ENCODE measurements around the gene STPG3. TPM values are rescaled to one million over a fixed set of nuclear protein-coding genes. Genes with fewer than 3 reads are reported as not detected.

The STPG3 gene
- total and polyA plus RNA-seq, 2 donors: 0.09 to 0.43 TPM

- DNase-seq (ENCODE audit: low read depth in 6 of 9, low spot score in 9 of 9): no peak
- peaks cover 19 to 37% of the 10 kb centered on the region in 2 donors for H3K27me3 ChIP-seq (ENCODE audit: control insufficient read depth in 2 of 2, insufficient read depth in 1 of 2, low read length in 1 of 2)
- WGBS: 97% methylated on average over 52 of the region's 52 CpGs
- H3K36me3 ChIP-seq (ENCODE audit: control insufficient read depth in 2 of 2, insufficient read depth in 2 of 2, low read length in 1 of 2): peaks cover 8 to 17% of the 10 kb centered on the region in 2 donors
- H3K4me1 ChIP-seq (ENCODE audit: control insufficient read depth in 2 of 2, insufficient read depth in 2 of 2, low read length in 2 of 2): peaks cover 14 to 17% of the 10 kb centered on the region in 2 donors
- H3K4me3 ChIP-seq (ENCODE audit: low read length in 2 of 2): no peak overlapping the region
- no peaks in the 10 kb centered on the region for H3K9me3 ChIP-seq (ENCODE audit: control insufficient read depth in 2 of 2, insufficient read depth in 1 of 2, low read length in 1 of 2)
- no peak overlapping the region for H3K27ac ChIP-seq (ENCODE audit: low read depth in 1 of 2, low read length in 1 of 2)
Observed at GRCh38 chr9:137220317-137221094, 30.6 kb upstream of the STPG3 start.

- no peak for DNase-seq (ENCODE audit: low read depth in 6 of 9, low spot score in 9 of 9)
- WGBS: 95% methylated on average over 14 of the region's 14 CpGs
- H3K36me3 ChIP-seq (ENCODE audit: control insufficient read depth in 2 of 2, insufficient read depth in 2 of 2, low read length in 1 of 2): peaks cover 4 to 12% of the 10 kb centered on the region in 2 donors
- H3K27ac ChIP-seq (ENCODE audit: low read depth in 1 of 2, low read length in 1 of 2): no peak overlapping the region
- H3K4me3 ChIP-seq (ENCODE audit: low read length in 2 of 2): no peak overlapping the region
- H3K27me3 ChIP-seq (ENCODE audit: control insufficient read depth in 2 of 2, insufficient read depth in 1 of 2, low read length in 1 of 2): peaks cover 19 to 39% of the 10 kb centered on the region in 2 donors
- no peaks in the 10 kb centered on the region for H3K9me3 ChIP-seq (ENCODE audit: control insufficient read depth in 2 of 2, insufficient read depth in 1 of 2, low read length in 1 of 2)
- peaks cover 14 to 17% of the 10 kb centered on the region in 2 donors for H3K4me1 ChIP-seq (ENCODE audit: control insufficient read depth in 2 of 2, insufficient read depth in 2 of 2, low read length in 2 of 2)
Observed at GRCh38 chr9:137221095-137221505, 30.0 kb upstream of the STPG3 start.

GRCh38 chr9:137221506-137222111 lies 29.5 kb upstream of the STPG3 start:
- H3K9me3 ChIP-seq (ENCODE audit: control insufficient read depth in 2 of 2, insufficient read depth in 1 of 2, low read length in 1 of 2): no peaks in the 10 kb centered on the region
- peaks cover 14 to 17% of the 10 kb centered on the region in 2 donors for H3K4me1 ChIP-seq (ENCODE audit: control insufficient read depth in 2 of 2, insufficient read depth in 2 of 2, low read length in 2 of 2)
- no peak overlapping the region for H3K27ac ChIP-seq (ENCODE audit: low read depth in 1 of 2, low read length in 1 of 2)
- DNase-seq (ENCODE audit: low read depth in 6 of 9, low spot score in 9 of 9): no peak
- peaks cover 19 to 44% of the 10 kb centered on the region in 2 donors for H3K27me3 ChIP-seq (ENCODE audit: control insufficient read depth in 2 of 2, insufficient read depth in 1 of 2, low read length in 1 of 2)
- H3K4me3 ChIP-seq (ENCODE audit: low read length in 2 of 2): peak overlapping the region in 1 of 2 donors; percentile 68
- WGBS: 14% methylated on average over 61 of the region's 61 CpGs
- H3K36me3 ChIP-seq (ENCODE audit: control insufficient read depth in 2 of 2, insufficient read depth in 2 of 2, low read length in 1 of 2): peaks cover 3 to 6% of the 10 kb centered on the region in 2 donors

- H3K4me3 ChIP-seq (ENCODE audit: low read length in 2 of 2): peak within 1 kb of the TSS; percentile 68 to 82
- H3K27me3 ChIP-seq (ENCODE audit: control insufficient read depth in 2 of 2, insufficient read depth in 1 of 2, low read length in 1 of 2): peaks cover 23 to 52% of the 10 kb centered on the region in 2 donors
- H3K9me3 ChIP-seq (ENCODE audit: control insufficient read depth in 2 of 2, insufficient read depth in 1 of 2, low read length in 1 of 2): no peaks in the 10 kb centered on the region
- H3K27ac ChIP-seq (ENCODE audit: low read depth in 1 of 2, low read length in 1 of 2): peak within 1 kb of the TSS; percentile 43 to 92
- whole genome bisulfite sequencing: 4% methylated on average over 88 of the region's 88 CpGs
- DNase-seq (ENCODE audit: low read depth in 6 of 9, low spot score in 9 of 9): no peak
- peaks cover 0 to under 1% of the 10 kb centered on the region in 2 donors for H3K36me3 ChIP-seq (ENCODE audit: control insufficient read depth in 2 of 2, insufficient read depth in 2 of 2, low read length in 1 of 2)
- H3K4me1 ChIP-seq (ENCODE audit: control insufficient read depth in 2 of 2, insufficient read depth in 2 of 2, low read length in 2 of 2): peaks cover 17% of the 10 kb centered on the region in 2 donors
Observed at GRCh38 chr9:137222190-137223077, 28.7 kb upstream of the STPG3 start, which contains the start of gene RNF208. TSS of gene RNF208 (minus strand) at chr9:137222240. CDS start at chr9:137221212, 1,028 bp downstream.

- peak; percentile 90 to 98 (median 93) for DNase-seq (ENCODE audit: low read depth in 6 of 9, low spot score in 9 of 9)
- H3K9me3 ChIP-seq (ENCODE audit: control insufficient read depth in 2 of 2, insufficient read depth in 1 of 2, low read length in 1 of 2): no peaks in the 10 kb centered on the region
- peak overlapping the region; percentile 79 to 92 for H3K27ac ChIP-seq (ENCODE audit: low read depth in 1 of 2, low read length in 1 of 2)
- H3K4me1 ChIP-seq (ENCODE audit: control insufficient read depth in 2 of 2, insufficient read depth in 2 of 2, low read length in 2 of 2): peaks cover 17 to 20% of the 10 kb centered on the region in 2 donors
- WGBS: under 1% methylated on average over 63 of the region's 63 CpGs
- H3K27me3 ChIP-seq (ENCODE audit: control insufficient read depth in 2 of 2, insufficient read depth in 1 of 2, low read length in 1 of 2): peaks cover 25 to 56% of the 10 kb centered on the region in 2 donors
- no peaks in the 10 kb centered on the region for H3K36me3 ChIP-seq (ENCODE audit: control insufficient read depth in 2 of 2, insufficient read depth in 2 of 2, low read length in 1 of 2)
- peak overlapping the region; percentile 68 to 82 for H3K4me3 ChIP-seq (ENCODE audit: low read length in 2 of 2)
Observed at GRCh38 chr9:137223078-137223970, 27.8 kb upstream of the STPG3 start.

- 57% methylated on average over 23 of the region's 23 CpGs for WGBS
- no peak for DNase-seq (ENCODE audit: low read depth in 6 of 9, low spot score in 9 of 9)
- H3K4me3 ChIP-seq (ENCODE audit: low read length in 2 of 2): peak within 1 kb of the TSS; percentile 68 to 82
- H3K9me3 ChIP-seq (ENCODE audit: control insufficient read depth in 2 of 2, insufficient read depth in 1 of 2, low read length in 1 of 2): no peaks in the 10 kb centered on the region
- peak within 1 kb of the TSS in 1 of 2 donors; percentile 79 for H3K27ac ChIP-seq (ENCODE audit: low read depth in 1 of 2, low read length in 1 of 2)
- no peaks in the 10 kb centered on the region for H3K36me3 ChIP-seq (ENCODE audit: control insufficient read depth in 2 of 2, insufficient read depth in 2 of 2, low read length in 1 of 2)
- H3K27me3 ChIP-seq (ENCODE audit: control insufficient read depth in 2 of 2, insufficient read depth in 1 of 2, low read length in 1 of 2): peaks cover 25 to 70% of the 10 kb centered on the region in 2 donors
- peaks cover 17 to 20% of the 10 kb centered on the region in 2 donors for H3K4me1 ChIP-seq (ENCODE audit: control insufficient read depth in 2 of 2, insufficient read depth in 2 of 2, low read length in 2 of 2)
Observed at GRCh38 chr9:137224830-137225694, 26.0 kb upstream of the STPG3 start, which contains the start of gene CYSRT1. TSS of gene CYSRT1 (plus strand) at chr9:137225174. CDS start at chr9:137225622, 448 bp downstream.

GRCh38 chr9:137225699-137226331 lies 25.3 kb upstream of the STPG3 start:
- WGBS: 85% methylated on average over 21 of the region's 21 CpGs
- peaks cover 25 to 70% of the 10 kb centered on the region in 2 donors for H3K27me3 ChIP-seq (ENCODE audit: control insufficient read depth in 2 of 2, insufficient read depth in 1 of 2, low read length in 1 of 2)
- H3K4me1 ChIP-seq (ENCODE audit: control insufficient read depth in 2 of 2, insufficient read depth in 2 of 2, low read length in 2 of 2): peaks cover 17 to 20% of the 10 kb centered on the region in 2 donors
- no peak overlapping the region for H3K4me3 ChIP-seq (ENCODE audit: low read length in 2 of 2)
- H3K36me3 ChIP-seq (ENCODE audit: control insufficient read depth in 2 of 2, insufficient read depth in 2 of 2, low read length in 1 of 2): no peaks in the 10 kb centered on the region
- H3K9me3 ChIP-seq (ENCODE audit: control insufficient read depth in 2 of 2, insufficient read depth in 1 of 2, low read length in 1 of 2): no peaks in the 10 kb centered on the region
- H3K27ac ChIP-seq (ENCODE audit: low read depth in 1 of 2, low read length in 1 of 2): no peak overlapping the region
- no peak for DNase-seq (ENCODE audit: low read depth in 6 of 9, low spot score in 9 of 9)

Data from thymus (tissue), 11 donors.